Testis (tissue), 2 donors: Measurements from ENCODE around the gene SAFB2.

Experiments used
- POLR2A ChIP-seq: fragments of 450-650 bp; IDR thresholded peaks from one replicate; pipeline ENCODE4 v1.6.1; 2017; ENCODE audit warnings: antibody characterized with exemption, mild to moderate bottlenecking, moderate library complexity
- TF ChIP-seq, protein P1 (sequence below), 3 experiments: fragments of 450-650 bp in 2 of 3; fragments of 200-600 bp in 1 of 3; sonication (generic) in 1 of 3; IDR thresholded peaks; one replicate each; pipeline ENCODE4 v1.5.1; 2016 to 2019; ENCODE audit warnings: antibody characterized with exemption in 3 of 3, mild to moderate bottlenecking in 2 of 3, moderate library complexity in 1 of 3

- TF ChIP-seq, protein P1, sequence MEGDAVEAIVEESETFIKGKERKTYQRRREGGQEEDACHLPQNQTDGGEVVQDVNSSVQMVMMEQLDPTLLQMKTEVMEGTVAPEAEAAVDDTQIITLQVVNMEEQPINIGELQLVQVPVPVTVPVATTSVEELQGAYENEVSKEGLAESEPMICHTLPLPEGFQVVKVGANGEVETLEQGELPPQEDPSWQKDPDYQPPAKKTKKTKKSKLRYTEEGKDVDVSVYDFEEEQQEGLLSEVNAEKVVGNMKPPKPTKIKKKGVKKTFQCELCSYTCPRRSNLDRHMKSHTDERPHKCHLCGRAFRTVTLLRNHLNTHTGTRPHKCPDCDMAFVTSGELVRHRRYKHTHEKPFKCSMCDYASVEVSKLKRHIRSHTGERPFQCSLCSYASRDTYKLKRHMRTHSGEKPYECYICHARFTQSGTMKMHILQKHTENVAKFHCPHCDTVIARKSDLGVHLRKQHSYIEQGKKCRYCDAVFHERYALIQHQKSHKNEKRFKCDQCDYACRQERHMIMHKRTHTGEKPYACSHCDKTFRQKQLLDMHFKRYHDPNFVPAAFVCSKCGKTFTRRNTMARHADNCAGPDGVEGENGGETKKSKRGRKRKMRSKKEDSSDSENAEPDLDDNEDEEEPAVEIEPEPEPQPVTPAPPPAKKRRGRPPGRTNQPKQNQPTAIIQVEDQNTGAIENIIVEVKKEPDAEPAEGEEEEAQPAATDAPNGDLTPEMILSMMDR (IDR thresholded peaks at IDR 0.05): no peak
- no peak for TF ChIP-seq POLR2A
Measured at GRCh38 chr19:5641171-5641570, 18.6 kb upstream of the SAFB2 start.
